Measurements from ENCODE around the gene LYG2. TPM values are rescaled to one million over a fixed set of nuclear protein-coding genes. Genes with fewer than 3 reads are reported as not detected.

The LYG2 gene, protein sequence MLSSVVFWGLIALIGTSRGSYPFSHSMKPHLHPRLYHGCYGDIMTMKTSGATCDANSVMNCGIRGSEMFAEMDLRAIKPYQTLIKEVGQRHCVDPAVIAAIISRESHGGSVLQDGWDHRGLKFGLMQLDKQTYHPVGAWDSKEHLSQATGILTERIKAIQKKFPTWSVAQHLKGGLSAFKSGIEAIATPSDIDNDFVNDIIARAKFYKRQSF
- not detected in 2 replicates for total RNA-seq

DNA sequence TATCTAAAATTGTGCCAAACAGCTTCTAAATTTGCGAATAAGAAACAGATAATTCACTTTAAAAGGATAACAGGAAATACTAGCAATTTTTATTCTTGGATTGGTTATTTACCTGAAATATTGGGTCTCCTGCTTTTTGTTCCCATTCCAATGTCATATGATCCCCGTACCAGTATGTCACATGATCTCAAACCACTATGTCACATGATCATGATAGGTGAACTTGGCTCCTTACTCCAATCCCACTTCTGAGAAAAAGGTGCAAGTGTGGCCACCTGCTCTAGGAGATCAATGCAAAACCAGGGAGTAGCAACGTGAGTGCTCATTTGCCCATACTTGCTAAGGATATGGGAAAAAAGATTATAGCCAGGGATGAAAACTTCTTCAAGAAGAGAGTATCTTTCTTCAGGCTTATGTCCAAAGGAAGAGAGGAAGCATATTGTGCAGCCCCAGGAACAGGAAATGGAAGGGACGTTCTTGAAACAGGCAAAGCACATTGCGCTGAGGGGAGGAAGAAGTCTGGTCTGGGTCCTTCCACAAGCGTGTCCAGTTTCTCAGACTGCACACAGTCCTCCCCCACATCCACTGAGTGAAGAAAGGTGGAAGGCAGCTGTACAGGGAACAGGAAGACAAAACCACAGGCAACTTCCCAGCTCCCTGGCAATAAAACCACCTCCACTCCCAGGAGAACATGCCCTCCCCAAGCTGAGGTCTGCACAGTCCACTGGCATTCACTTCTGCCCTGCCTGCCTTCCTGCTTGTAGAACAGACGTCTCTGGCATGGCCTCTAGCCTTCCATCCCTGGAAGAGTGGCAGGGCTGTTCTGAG, at the start of gene LYG2:
Gene LYG2 (minus strand): TSS at position 176 of the 828 bp plus-strand sequence. CDS start 1,406 bp downstream, outside the sequence.

DNA sequence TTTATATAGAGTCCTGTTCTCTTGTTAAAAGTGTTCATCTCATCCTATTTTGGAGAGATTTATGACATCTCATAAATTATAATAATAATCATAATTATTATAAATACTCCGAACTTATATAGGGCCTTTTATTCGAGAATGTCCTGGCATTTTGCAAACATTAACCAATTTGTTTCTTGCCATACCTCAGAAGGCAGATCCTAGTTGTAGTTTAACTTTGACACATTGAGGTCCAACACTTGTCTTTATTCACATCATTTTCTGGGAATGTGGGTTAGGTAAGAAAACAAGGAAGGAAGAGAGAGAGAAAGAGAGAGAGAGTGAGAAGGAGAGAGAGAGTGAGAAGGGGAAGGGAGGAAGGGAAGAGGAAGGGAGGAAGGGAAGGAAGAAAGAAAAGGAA, 45.6 kb upstream of the LYG2 start, which contains the start of gene LYG1:
Gene LYG1 (minus strand): TSS at position 101 of the 400 bp plus-strand sequence. CDS start 5,527 bp downstream, outside the sequence.

Other genes with a start within 250 kb of the LYG2 start
- gene C2orf15, start 114.0 kb downstream of the LYG2 start, total RNA-seq = 0.19 and 0.28 TPM in 2 replicates
- gene TSGA10, start 100.7 kb downstream of the LYG2 start, total RNA-seq = 0.96 and 5.1 TPM in 2 replicates
- 5.4 and 7.9 TPM in 2 replicates for gene LIPT1, start 100.7 kb downstream of the LYG2 start, total RNA-seq
- gene MITD1, start 74.6 kb downstream of the LYG2 start, total RNA-seq = 18.8 and 19.4 TPM in 2 replicates
- gene MRPL30, start 74.5 kb downstream of the LYG2 start, total RNA-seq = 32.4 TPM in 2 replicates
- gene LYG1, start 45.5 kb upstream of the LYG2 start, total RNA-seq = 0.19 and 0.85 TPM in 2 replicates
- gene TXNDC9, start 80.7 kb upstream of the LYG2 start, total RNA-seq = 62.0 and 89.9 TPM in 2 replicates
- gene EIF5B, start 81.7 kb upstream of the LYG2 start, total RNA-seq = 22.4 and 25.7 TPM in 2 replicates
- 24.2 and 31.9 TPM in 2 replicates for gene REV1, start 234.4 kb upstream of the LYG2 start, total RNA-seq

Data from regular cardiac myocyte (primary cell).